ENCODE results near the gene GORASP2. TPM values are rescaled to one million over a fixed set of nuclear protein-coding genes. Genes with fewer than 3 reads are reported as not detected.

The GORASP2 gene
- total and polyA plus RNA-seq, 2 of the 4 experiments (the other 2 are of a cell fraction): 53.1 to 156 TPM

DNA sequence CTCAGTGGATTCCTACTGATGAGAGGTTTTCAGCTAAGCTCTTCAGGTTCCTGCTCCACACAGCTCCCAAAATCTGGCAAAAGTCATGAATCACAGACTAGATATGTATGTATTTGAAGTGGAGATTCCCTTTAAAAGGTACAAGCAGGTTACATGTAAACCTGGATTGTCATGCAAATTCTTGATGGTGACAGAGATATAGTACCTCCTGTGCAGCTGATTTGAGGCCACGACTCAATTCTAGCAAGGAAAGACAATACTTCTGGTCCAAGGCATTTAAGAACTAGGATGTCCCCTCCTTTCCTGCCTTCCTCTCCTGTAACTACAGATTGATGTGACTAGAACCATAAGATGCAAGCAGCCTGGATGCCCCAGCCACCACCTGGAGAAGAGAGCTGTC, 55.0 kb downstream of the GORASP2 start:
- Histone ChIP-seq H4K8ac (ENCODE audit: low read depth in 2 of 2, low read length in 2 of 2) (no peak overlapping the region), H2AFZ (replicated peaks; ENCODE audit: low read length, poor library complexity) (no peak overlapping the region), H3K56ac (ENCODE audit: extremely low read depth, insufficient read depth, low read length) (no peak overlapping the region), H2AK5ac (ENCODE audit: low read depth, low read length) (no peak overlapping the region), H4K91ac (ENCODE audit: insufficient read depth, low read depth, low read length) (no peak overlapping the region), H3K9me3 (ENCODE audit: control insufficient read depth, insufficient read depth, low read length) (no peaks in the 10 kb centered on the region), H3K4ac (ENCODE audit: low read depth, low read length) (no peak overlapping the region), H3K27me3 (ENCODE audit: control insufficient read depth, insufficient read depth, low read length) (no peaks in the 10 kb centered on the region), H3K36me3 (ENCODE audit: control insufficient read depth, insufficient read depth, low read length) (no peaks in the 10 kb centered on the region), H2BK5ac (ENCODE audit: low read depth, low read length, poor library complexity, severe bottlenecking) (no peak overlapping the region), H3K18ac (ENCODE audit: low read depth, low read length) (no peak overlapping the region), H3K27ac (ENCODE audit: insufficient read depth, low read length) (no peak overlapping the region), H4K5ac (ENCODE audit: low read depth, low read length) (no peak overlapping the region), H4K20me1 (ENCODE audit: insufficient read depth, low read length) (no peaks in the 10 kb centered on the region), H3K23ac (ENCODE audit: low read depth, low read length) (no peak overlapping the region), H2BK120ac (ENCODE audit: low read depth, low read length) (no peak overlapping the region), H3K79me1 (ENCODE audit: low read depth in 1 of 2, low read length in 2 of 2) (no peaks in the 10 kb centered on the region), H2AK9ac (replicated peaks; ENCODE audit: low read depth, low read length, poor library complexity) (no peak overlapping the region), H3K14ac (replicated peaks; ENCODE audit: low read depth, low read length) (no peak overlapping the region), H3K9me1 (ENCODE audit: insufficient read depth, low read length) (no peaks in the 10 kb centered on the region), H3K4me3 (ENCODE audit: insufficient read depth, low read depth, low read length) (no peak overlapping the region), H3K9ac (ENCODE audit: low read depth, low read length) (no peak overlapping the region), H3K4me2 (ENCODE audit: low read depth, low read length) (no peak overlapping the region), H2BK15ac (ENCODE audit: low read depth, low read length) (no peak overlapping the region), H3K4me1 (ENCODE audit: control insufficient read depth, insufficient read depth, low read length) (no peaks in the 10 kb centered on the region), H2BK20ac (ENCODE audit: low read depth, low read length) (no peak overlapping the region)
- TF ChIP-seq, protein P1, sequence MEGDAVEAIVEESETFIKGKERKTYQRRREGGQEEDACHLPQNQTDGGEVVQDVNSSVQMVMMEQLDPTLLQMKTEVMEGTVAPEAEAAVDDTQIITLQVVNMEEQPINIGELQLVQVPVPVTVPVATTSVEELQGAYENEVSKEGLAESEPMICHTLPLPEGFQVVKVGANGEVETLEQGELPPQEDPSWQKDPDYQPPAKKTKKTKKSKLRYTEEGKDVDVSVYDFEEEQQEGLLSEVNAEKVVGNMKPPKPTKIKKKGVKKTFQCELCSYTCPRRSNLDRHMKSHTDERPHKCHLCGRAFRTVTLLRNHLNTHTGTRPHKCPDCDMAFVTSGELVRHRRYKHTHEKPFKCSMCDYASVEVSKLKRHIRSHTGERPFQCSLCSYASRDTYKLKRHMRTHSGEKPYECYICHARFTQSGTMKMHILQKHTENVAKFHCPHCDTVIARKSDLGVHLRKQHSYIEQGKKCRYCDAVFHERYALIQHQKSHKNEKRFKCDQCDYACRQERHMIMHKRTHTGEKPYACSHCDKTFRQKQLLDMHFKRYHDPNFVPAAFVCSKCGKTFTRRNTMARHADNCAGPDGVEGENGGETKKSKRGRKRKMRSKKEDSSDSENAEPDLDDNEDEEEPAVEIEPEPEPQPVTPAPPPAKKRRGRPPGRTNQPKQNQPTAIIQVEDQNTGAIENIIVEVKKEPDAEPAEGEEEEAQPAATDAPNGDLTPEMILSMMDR (conservative IDR thresholded peaks at IDR 0.05; ENCODE audit: low read depth, low read length): no peak
- POLR2A ChIA-PET (ENCODE audit: unreplicated experiment): no interaction called here
- no TSS peak for BruUV-seq (replicated peaks)
- no CpG with 5 or more reads among the region's 1 CpG for WGBS, 2 experiments (ENCODE audit: extremely low coverage in 2 of 2, insufficient read length in 1 of 2)
- ATAC-seq (ENCODE audit: low read depth) (no peak), DNase-seq (no peak)
- CTCF ChIA-PET: no interaction called here
- intact Hi-C loops (cut with micrococcal nuclease) (no loop called here), dilution Hi-C loops (cut with HindIII; ENCODE audit: low sequenced_read_pairs, unreplicated experiment) (no loop called here), in situ Hi-C loops (cut with MboI; ENCODE audit: low sequenced_read_pairs) (no loop called here)
